Measurements from ENCODE around the gene TEX13A.

- TF ChIP-seq CTCF (conservative IDR thresholded peaks at IDR 0.05) (no peak), EZH2 (IDR thresholded peaks at IDR 0.05; ENCODE audit: low read depth) (no peak)
Observed at GRCh38 chrX:105226499-105226898, 6.0 kb upstream of the TEX13A start.
